Cardiac fibroblast (primary cell): ENCODE measurements around the gene UPK2.
A peak's percentile ranks its signal among the peaks of the same experiment; 100 is the strongest.

ENCODE experiments used
- DNase-seq, 2 donors: peaks; one replicate each; pipeline versions ENCODE4 v3.0.0 to v3.0.0-alpha.2; 2010; ENCODE audit warnings: low read depth in 2 of 2
- H3K4me3 ChIP-seq, 2 donors: replicated peaks in 1 of 2; 1 replicate in 1 of 2; 2 replicates in 1 of 2; pipeline ENCODE4 v1.5.1; 2011; ENCODE audit warnings: low read depth in 2 of 2, low read length in 2 of 2, mild to moderate bottlenecking in 2 of 2, moderate library complexity in 1 of 2
- TF ChIP-seq, protein P1 (sequence below): IDR thresholded peaks from one replicate; pipeline ENCODE4 v1.5.1; 2011; ENCODE audit warnings: low read depth, mild to moderate bottlenecking, low read length, inconsistent platforms

Gene UPK2

GRCh38 chr11:118996926-118997626 lies 41.0 kb downstream of the UPK2 start:
- DNase-seq, result peak in 1 of 2 donors; percentile 48
- TF ChIP-seq, protein P1, sequence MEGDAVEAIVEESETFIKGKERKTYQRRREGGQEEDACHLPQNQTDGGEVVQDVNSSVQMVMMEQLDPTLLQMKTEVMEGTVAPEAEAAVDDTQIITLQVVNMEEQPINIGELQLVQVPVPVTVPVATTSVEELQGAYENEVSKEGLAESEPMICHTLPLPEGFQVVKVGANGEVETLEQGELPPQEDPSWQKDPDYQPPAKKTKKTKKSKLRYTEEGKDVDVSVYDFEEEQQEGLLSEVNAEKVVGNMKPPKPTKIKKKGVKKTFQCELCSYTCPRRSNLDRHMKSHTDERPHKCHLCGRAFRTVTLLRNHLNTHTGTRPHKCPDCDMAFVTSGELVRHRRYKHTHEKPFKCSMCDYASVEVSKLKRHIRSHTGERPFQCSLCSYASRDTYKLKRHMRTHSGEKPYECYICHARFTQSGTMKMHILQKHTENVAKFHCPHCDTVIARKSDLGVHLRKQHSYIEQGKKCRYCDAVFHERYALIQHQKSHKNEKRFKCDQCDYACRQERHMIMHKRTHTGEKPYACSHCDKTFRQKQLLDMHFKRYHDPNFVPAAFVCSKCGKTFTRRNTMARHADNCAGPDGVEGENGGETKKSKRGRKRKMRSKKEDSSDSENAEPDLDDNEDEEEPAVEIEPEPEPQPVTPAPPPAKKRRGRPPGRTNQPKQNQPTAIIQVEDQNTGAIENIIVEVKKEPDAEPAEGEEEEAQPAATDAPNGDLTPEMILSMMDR, result peak; percentile 38

GRCh38 chr11:118997627-118998387 lies 41.7 kb downstream of the UPK2 start, which contains the start of gene CENATAC:
Gene CENATAC (plus strand): TSS chr11:118998138. CDS start chr11:118998198, 60 bp downstream.
- peak within 1 kb of the TSS; percentile 91 to 92 for H3K4me3 ChIP-seq
- TF ChIP-seq, protein P1, result no peak
- peak; percentile 88 to 90 for DNase-seq

More at GRCh38 chr11:118996926-118997626, 41.0 kb downstream of the UPK2 start:
- H3K4me3 ChIP-seq, result peak overlapping the region; percentile 91 to 92

GRCh38 chr11:118998388-118998717 lies 42.3 kb downstream of the UPK2 start:
- peak overlapping the region; percentile 91 to 92 for H3K4me3 ChIP-seq
- TF ChIP-seq, protein P1, result no peak
- no peak for DNase-seq

- H3K4me3 ChIP-seq, result peak overlapping the region; percentile 91 to 92
- peak; percentile 63 to 79 for DNase-seq
- TF ChIP-seq, protein P1, result no peak
Observed at GRCh38 chr11:118998822-118999221, 42.7 kb downstream of the UPK2 start.

- TF ChIP-seq, protein P1, result no peak
- peak in 1 of 2 donors; percentile 19 for DNase-seq
- no peak overlapping the region for H3K4me3 ChIP-seq
Observed at GRCh38 chr11:119000906-119001305, 44.8 kb downstream of the UPK2 start.

DNA sequence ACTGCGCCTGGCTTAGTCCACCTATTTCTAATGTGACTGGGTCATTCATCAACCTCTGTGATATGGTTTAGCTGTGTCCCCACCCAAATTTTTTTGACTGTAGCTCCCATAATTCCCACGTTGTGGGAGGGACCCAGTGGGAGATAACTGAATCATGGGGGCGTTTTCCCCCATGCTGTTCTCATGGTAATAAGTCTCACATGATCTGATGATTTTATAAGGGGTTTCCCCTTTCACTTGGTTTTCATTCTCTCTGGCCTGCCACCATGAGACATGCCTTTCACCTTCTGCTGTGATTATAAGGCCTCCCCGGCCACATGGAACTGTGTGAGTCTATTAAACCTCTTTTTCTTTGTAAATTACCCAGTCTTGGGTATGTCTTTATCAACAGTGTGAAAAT lies 50.6 kb downstream of the UPK2 start:
- DNase-seq, result no peak
- no peak overlapping the region for H3K4me3 ChIP-seq
- TF ChIP-seq, protein P1, result no peak
